ENCODE measurements around the gene EEF2KMT.

- TF ChIP-seq, protein P1, sequence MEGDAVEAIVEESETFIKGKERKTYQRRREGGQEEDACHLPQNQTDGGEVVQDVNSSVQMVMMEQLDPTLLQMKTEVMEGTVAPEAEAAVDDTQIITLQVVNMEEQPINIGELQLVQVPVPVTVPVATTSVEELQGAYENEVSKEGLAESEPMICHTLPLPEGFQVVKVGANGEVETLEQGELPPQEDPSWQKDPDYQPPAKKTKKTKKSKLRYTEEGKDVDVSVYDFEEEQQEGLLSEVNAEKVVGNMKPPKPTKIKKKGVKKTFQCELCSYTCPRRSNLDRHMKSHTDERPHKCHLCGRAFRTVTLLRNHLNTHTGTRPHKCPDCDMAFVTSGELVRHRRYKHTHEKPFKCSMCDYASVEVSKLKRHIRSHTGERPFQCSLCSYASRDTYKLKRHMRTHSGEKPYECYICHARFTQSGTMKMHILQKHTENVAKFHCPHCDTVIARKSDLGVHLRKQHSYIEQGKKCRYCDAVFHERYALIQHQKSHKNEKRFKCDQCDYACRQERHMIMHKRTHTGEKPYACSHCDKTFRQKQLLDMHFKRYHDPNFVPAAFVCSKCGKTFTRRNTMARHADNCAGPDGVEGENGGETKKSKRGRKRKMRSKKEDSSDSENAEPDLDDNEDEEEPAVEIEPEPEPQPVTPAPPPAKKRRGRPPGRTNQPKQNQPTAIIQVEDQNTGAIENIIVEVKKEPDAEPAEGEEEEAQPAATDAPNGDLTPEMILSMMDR (IDR thresholded peaks at IDR 0.05; ENCODE audit: borderline replicate concordance, extremely low read depth, low read length, poor library complexity, severe bottlenecking) = no peak
- TF ChIP-seq EZH2 (IDR thresholded peaks at IDR 0.05; ENCODE audit: borderline replicate concordance, low read depth, low read length, severe bottlenecking) = no peak
These were observed 20.3 kb downstream of the EEF2KMT start for GRCh38 chr16:5077304-5077703.
